ENCODE results near the gene DEFB131A.
"Not testable (repeated sequence)": the region's sequence is repeated elsewhere in the genome, so short reads cannot be mapped to it uniquely, and the experiment has no call there.

GRCh38 chr4:9406491-9406890 is 37.7 kb upstream of the DEFB131A start:
- TF ChIP-seq CTCF (IDR thresholded peaks at IDR 0.05; ENCODE audit: low read length); EZH2 (optimal IDR thresholded peaks at IDR 0.05; ENCODE audit: low read depth, low read length): not testable (repeated sequence)
